Caco-2 (cell line): ENCODE measurements around the gene PRRX2. TPM values are rescaled to one million over a fixed set of nuclear protein-coding genes. Genes with fewer than 3 reads are reported as not detected.

Experiments
- Bru-seq: library from RNA; stranded (reverse); fragments of 400-500 nt; gene quantifications from one replicate; lab custom pipeline; 2021; lab: Mats Ljungman, UMichigan
- BruChase-seq, 2 experiments: library from RNA; stranded (reverse); fragments of 400-500 nt; gene quantifications; one replicate each; lab custom pipeline; 2021; lab: Mats Ljungman, UMichigan
- BruUV-seq: library from RNA; stranded (reverse); fragments of 400-500 nt; replicated peaks from 2 replicates; lab custom pipeline; 2021; lab: Mats Ljungman, UMichigan
- CTCF ChIA-PET: fragments of 300-600 bp; sonication (Branson Sonifier 250); formaldehyde crosslinking; loops from one replicate; lab custom pipeline; 2022; ENCODE audit warnings: antibody characterized with exemption; lab: Charles Lee
- POLR2A ChIA-PET: fragments of 300-600 bp; sonication (Branson Sonifier 250); formaldehyde crosslinking; loops from one replicate; lab custom pipeline; 2022; ENCODE audit warnings: antibody characterized with exemption; lab: Charles Lee
- DNase-seq, 2 experiments: peaks; one replicate each; pipeline versions ENCODE4 v3.0.0 to v3.0.0-alpha.2; 2020 to 2022
- H3K27me3 ChIP-seq: replicated peaks from 2 replicates; pipeline ENCODE4 v1.6.0; 2011; ENCODE audit warnings: low read length; ENCODE audit not compliant: control insufficient read depth, insufficient read depth
- H3K36me3 ChIP-seq: 2 replicates; pipeline ENCODE4 v1.5.1; 2011; ENCODE audit warnings: low read length; ENCODE audit not compliant: control insufficient read depth, insufficient read depth
- H3K4me1 ChIP-seq: fragments of 250-450 bp; sonication (Bioruptor Pico); 2 replicates; pipeline ENCODE4 v1.5.1; 2020; ENCODE audit warnings: mild to moderate bottlenecking
- H3K4me3 ChIP-seq: 2 replicates; pipeline ENCODE4 v1.5.1; 2011; ENCODE audit warnings: low read depth, mild to moderate bottlenecking, control low read depth, low read length
- H3K9me3 ChIP-seq: fragments of 250-450 bp; sonication (Bioruptor Pico); 2 replicates; pipeline ENCODE4 v1.5.1; 2020; ENCODE audit warnings: mild to moderate bottlenecking, moderate library complexity
- H3K27ac Mint-ChIP-seq: one replicate; pipeline ENCODE4 v1.8.0; 2022; ENCODE audit warnings: mixed read lengths; ENCODE audit not compliant: unreplicated experiment
- H3K27me3 Mint-ChIP-seq: one replicate; pipeline ENCODE4 v1.8.0; 2022; ENCODE audit warnings: mixed read lengths; ENCODE audit not compliant: insufficient read depth, unreplicated experiment
- H3K36me3 Mint-ChIP-seq: one replicate; pipeline ENCODE4 v1.8.0; 2022; ENCODE audit warnings: mild to moderate bottlenecking, mixed read lengths; ENCODE audit not compliant: insufficient read depth, unreplicated experiment
- H3K4me1 Mint-ChIP-seq: one replicate; pipeline ENCODE4 v1.8.0; 2022; ENCODE audit warnings: low read depth, mixed read lengths; ENCODE audit not compliant: unreplicated experiment
- H3K4me3 Mint-ChIP-seq: one replicate; pipeline ENCODE4 v1.8.0; 2022; ENCODE audit warnings: mild to moderate bottlenecking, moderate library complexity, mixed read lengths; ENCODE audit not compliant: unreplicated experiment
- H3K9me3 Mint-ChIP-seq: one replicate; pipeline ENCODE4 v1.8.0; 2022; ENCODE audit warnings: mixed read lengths; ENCODE audit not compliant: unreplicated experiment
- CTCF ChIP-seq, 2 experiments: fragments of 200-600 bp in 1 of 2; IDR thresholded peaks; 1 replicate in 1 of 2; 2 replicates in 1 of 2; pipeline versions ENCODE4 v1.5.1 to v1.8.0; 2011 to 2022; ENCODE audit warnings: antibody characterized with exemption in 1 of 2, control low read depth in 1 of 2, inconsistent platforms in 1 of 2, low read depth in 1 of 2, low read length in 1 of 2, mild to moderate bottlenecking in 1 of 2, moderate library complexity in 1 of 2; ENCODE audit not compliant: insufficient read depth in 1 of 2, severe bottlenecking in 1 of 2, unreplicated experiment in 1 of 2
- intact Hi-C: fragments of 100-400 bp; cut with micrococcal nuclease; formaldehyde crosslinking; loops from one replicate; pipeline ENCODE4 v1.10.0; 2022; ENCODE audit not compliant: unreplicated experiment
- long read RNA-seq: library from polyadenylated mRNA; stranded (forward); transcript quantifications from one replicate; pipeline ENCODE4 v2.0.0, GENCODE V29; 2022
- total RNA-seq: library from RNA; stranded (reverse); gene quantifications from 2 replicates; pipeline ENCODE4 v1.2.3, GENCODE V29; 2022

Gene PRRX2
- total RNA-seq, result not detected in 2 replicates
- percentile 12 among the genes with signal in this experiment for Bru-seq, nascent RNA
- BruChase-seq, experiment 1, labeled RNA remaining after a 2-hour chase, result percentile 11 among the genes with signal in this experiment
- percentile 10 among the genes with signal in this experiment for BruChase-seq, experiment 2, labeled RNA remaining after a 6-hour chase
- long read RNA-seq, result 0 reads

- Mint-ChIP-seq H3K4me1 (no peaks in the 10 kb centered on the region), H3K27me3 (peaks cover 10% of the 10 kb centered on the region), H3K4me3 (peak within 1 kb of the TSS; percentile 66), H3K27ac (no peak within 1 kb of the TSS), H3K36me3 (no peaks in the 10 kb centered on the region), H3K9me3 (no peaks in the 10 kb centered on the region)
- BruUV-seq, result no TSS peak
- Histone ChIP-seq H3K4me3 (peak within 1 kb of the TSS; percentile 34), H3K4me1 (no peaks in the 10 kb centered on the region), H3K36me3 (no peaks in the 10 kb centered on the region), H3K27me3 (no peaks in the 10 kb centered on the region; the same call in 1 of the 2 replicates), H3K9me3 (no peaks in the 10 kb centered on the region)
- peak in 1 of 2 experiments; percentile 35 for DNase-seq
- ChIA-PET POLR2A (no interaction called here), CTCF (interaction anchor here (0.7 kb wide), 1 partner anchor 125 kb away, joined by 3 read pairs; no protein-coding TSS in a partner anchor)
- TF ChIP-seq CTCF (IDR thresholded peaks at IDR 0.05; ENCODE audit: insufficient read depth in 1 of 2, low read depth in 1 of 2, low read length in 1 of 2, severe bottlenecking in 1 of 2, unreplicated experiment in 1 of 2), result no peak
- intact Hi-C loops, result no loop called here
Observed at GRCh38 chr9:129665389-129665775, at the start of gene PRRX2. Gene PRRX2, plus strand, starts transcription at chr9:129665647. Its CDS starts 221 bp downstream, at chr9:129665868.

- Mint-ChIP-seq H3K27me3 (peaks cover 3% of the 10 kb centered on the region), H3K9me3 (peaks cover 9% of the 10 kb centered on the region), H3K27ac (no peak overlapping the region), H3K4me3 (no peak overlapping the region), H3K36me3 (no peaks in the 10 kb centered on the region), H3K4me1 (no peaks in the 10 kb centered on the region)
- Histone ChIP-seq H3K4me3 (no peak overlapping the region), H3K4me1 (no peaks in the 10 kb centered on the region), H3K36me3 (no peaks in the 10 kb centered on the region), H3K9me3 (no peaks in the 10 kb centered on the region), H3K27me3 (no peaks in the 10 kb centered on the region)
- no TSS peak for BruUV-seq
- CTCF ChIA-PET, result interaction anchor here (1.0 kb wide), 1 partner anchor 478 kb away, joined by 3 read pairs; no protein-coding TSS in a partner anchor
- peak in 1 of 2 experiments; percentile 32 for DNase-seq
- intact Hi-C loops, result loop anchor here (10.0 kb wide), 1 partner anchor 442 kb away; the partner anchor contains the start of gene IER5L
- POLR2A ChIA-PET, result interaction anchor here (0.6 kb wide), 1 partner anchor 9 kb away, joined by 5 read pairs; the partner anchor contains the start of gene NTMT1
- TF ChIP-seq CTCF (IDR thresholded peaks at IDR 0.05; ENCODE audit: insufficient read depth in 1 of 2, low read depth in 1 of 2, low read length in 1 of 2, severe bottlenecking in 1 of 2, unreplicated experiment in 1 of 2), result peak; percentile 16 to 46
Observed at GRCh38 chr9:129617167-129617566, 48.3 kb upstream of the PRRX2 start.

DNA sequence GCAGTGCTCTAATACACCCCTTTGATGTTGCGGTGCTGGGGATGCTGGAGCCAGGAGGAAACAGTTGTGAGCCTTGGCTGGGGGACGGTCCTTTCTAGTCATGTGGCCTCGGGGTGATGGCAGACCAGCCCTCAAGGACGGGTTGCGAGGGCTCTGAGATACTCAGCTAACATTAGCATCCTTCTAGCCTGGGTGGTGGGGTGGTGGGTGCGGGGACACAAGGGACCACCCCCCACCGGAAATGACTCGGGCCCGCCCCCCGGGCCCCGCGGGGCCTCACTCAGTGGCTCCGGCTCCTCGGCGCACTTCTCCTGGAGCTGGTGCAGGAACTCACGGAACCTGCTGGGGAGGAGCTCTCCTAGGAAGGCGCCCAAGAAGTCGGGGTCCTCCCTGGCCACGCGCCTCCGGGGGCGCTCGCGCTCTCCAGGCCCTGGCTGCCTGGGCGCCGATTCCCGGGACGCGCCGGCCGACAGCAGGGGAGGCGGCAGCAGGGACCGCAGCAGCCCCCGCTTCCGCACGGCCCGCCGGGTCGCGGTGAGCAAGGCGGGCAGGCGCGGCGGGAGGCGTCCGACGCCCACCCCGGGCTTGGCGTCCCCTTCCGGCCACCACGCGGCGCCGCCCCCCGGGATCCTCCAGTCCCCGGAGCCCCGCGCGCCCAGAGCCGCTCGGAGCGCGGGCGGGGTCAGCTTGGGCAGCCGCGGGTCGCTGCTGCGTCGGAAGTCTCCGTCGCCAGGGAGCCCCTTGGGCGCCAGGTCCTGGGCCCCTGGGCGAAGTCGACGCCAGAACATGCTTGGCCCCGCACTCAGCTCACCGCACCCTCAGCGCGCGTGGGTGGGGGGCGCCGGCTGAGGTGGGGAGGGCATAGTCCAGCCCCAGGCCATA is 45.4 kb upstream of the PRRX2 start:
- ChIA-PET CTCF (interaction anchor here (0.8 kb wide), 1 partner anchor 488 kb away, joined by 3 read pairs; no protein-coding TSS in a partner anchor), POLR2A (no interaction called here)
- no peaks in the 10 kb centered on the region for H3K36me3 ChIP-seq
- Mint-ChIP-seq H3K27ac (no peak overlapping the region), H3K4me3 (no peak overlapping the region), H3K9me3 (peaks cover 9% of the 10 kb centered on the region), H3K27me3 (peaks cover 3% of the 10 kb centered on the region), H3K36me3 (no peaks in the 10 kb centered on the region), H3K4me1 (no peaks in the 10 kb centered on the region)
- peaks cover 3% of the 10 kb centered on the region; the same call in 1 of the 2 replicates for H3K4me1 ChIP-seq
- intact Hi-C loops, result loop anchor here (10.0 kb wide), 1 partner anchor 445 kb away; the partner anchor contains the start of gene IER5L
- H3K9me3 ChIP-seq, result no peaks in the 10 kb centered on the region
- H3K4me3 ChIP-seq, result no peak overlapping the region
- no TSS peak for BruUV-seq
- no peak for DNase-seq
- H3K27me3 ChIP-seq, result no peaks in the 10 kb centered on the region
- no peak for TF ChIP-seq CTCF (IDR thresholded peaks at IDR 0.05; ENCODE audit: insufficient read depth in 1 of 2, low read depth in 1 of 2, low read length in 1 of 2, severe bottlenecking in 1 of 2, unreplicated experiment in 1 of 2)
